ENCODE results near the gene CDH5. TPM values are rescaled to one million over a fixed set of nuclear protein-coding genes. Genes with fewer than 3 reads are reported as not detected.
A peak's percentile ranks its signal among the peaks of the same experiment; 100 is the strongest.

CDH5 gene
- total and polyA plus RNA-seq, 2 of the 13 experiments (the other 11 are each of a cell fraction or from before 2014, with no cell fraction given), result 0.71 to 1.1 TPM

GRCh38 chr16:66427036-66427860 lies 60.8 kb downstream of the CDH5 start, which contains the start of gene BEAN1 (continued):
- no peak for TF ChIP-seq PRDM10 (CRISPR knock-in tag; IDR thresholded peaks at IDR 0.05; ENCODE audit: low read depth)
- TF ChIP-seq ATF4 (CRISPR knock-in tag; IDR thresholded peaks at IDR 0.05), result no peak
- TF ChIP-seq ZNF800 (CRISPR knock-in tag; IDR thresholded peaks at IDR 0.05), result peak; percentile 63
- TF ChIP-seq ZNF580 (CRISPR knock-in tag; IDR thresholded peaks at IDR 0.05; ENCODE audit: borderline replicate concordance, low read depth), result no peak
- no peak for TF ChIP-seq KDM2A (CRISPR knock-in tag; IDR thresholded peaks at IDR 0.05; ENCODE audit: borderline replicate concordance, low read depth)
- TF ChIP-seq ZFP82 (CRISPR knock-in tag; IDR thresholded peaks at IDR 0.05; ENCODE audit: borderline replicate concordance), result no peak
- TF ChIP-seq TFDP2 (CRISPR knock-in tag; IDR thresholded peaks at IDR 0.05), result peak; percentile 44; the same call in 1 of the 2 replicates
- no peak for TF ChIP-seq MAFK (conservative IDR thresholded peaks at IDR 0.05 in 1 of 2, IDR thresholded peaks at IDR 0.05 in 1 of 2; ENCODE audit: low read length in 2 of 2)
- TF ChIP-seq ZNF235 (CRISPR knock-in tag; IDR thresholded peaks at IDR 0.05; ENCODE audit: borderline replicate concordance), result no peak
- no peak for TF ChIP-seq ZNF510 (CRISPR knock-in tag; IDR thresholded peaks at IDR 0.05; ENCODE audit: low read depth)
- no peak for TF ChIP-seq TEF (CRISPR knock-in tag; IDR thresholded peaks at IDR 0.05)
- no peak for TF ChIP-seq ZMAT3 (CRISPR knock-in tag; conservative IDR thresholded peaks at IDR 0.05)
- TF ChIP-seq ZNF124 (CRISPR knock-in tag; IDR thresholded peaks at IDR 0.05), result no peak

Data from HepG2 (cell line).